Kidney tubule cell (primary cell): ENCODE results near the gene SLC25A25.

Source experiments
- DNase-seq: peaks from one replicate; pipeline ENCODE4 v3.0.0-alpha.2; 2018; ENCODE audit warnings: low spot score

Gene SLC25A25

DNA sequence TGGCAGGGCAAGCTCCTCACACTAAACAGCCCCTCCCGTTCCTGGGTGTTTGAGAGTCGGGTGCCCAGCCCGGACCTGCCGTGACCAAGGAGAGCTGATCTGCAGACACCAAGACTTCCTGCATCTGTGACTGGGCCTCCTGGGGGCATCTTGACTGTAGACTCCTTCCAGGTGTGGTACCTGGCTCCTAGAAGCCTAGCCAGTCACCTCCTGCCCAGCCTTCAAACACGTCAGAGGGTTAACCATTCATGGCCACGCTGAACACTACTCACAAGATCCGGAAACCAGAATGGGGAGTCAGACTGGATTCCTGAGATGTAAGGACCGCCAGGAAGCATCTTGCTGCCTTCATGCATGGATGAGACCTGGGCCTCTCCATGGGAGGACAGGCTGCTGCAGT lies 77.5 kb downstream of the SLC25A25 start:
- DNase-seq, result peak; percentile 88

- DNase-seq, result no peak
Observed at GRCh38 chr9:128145951-128146351, 77.9 kb downstream of the SLC25A25 start.

DNA sequence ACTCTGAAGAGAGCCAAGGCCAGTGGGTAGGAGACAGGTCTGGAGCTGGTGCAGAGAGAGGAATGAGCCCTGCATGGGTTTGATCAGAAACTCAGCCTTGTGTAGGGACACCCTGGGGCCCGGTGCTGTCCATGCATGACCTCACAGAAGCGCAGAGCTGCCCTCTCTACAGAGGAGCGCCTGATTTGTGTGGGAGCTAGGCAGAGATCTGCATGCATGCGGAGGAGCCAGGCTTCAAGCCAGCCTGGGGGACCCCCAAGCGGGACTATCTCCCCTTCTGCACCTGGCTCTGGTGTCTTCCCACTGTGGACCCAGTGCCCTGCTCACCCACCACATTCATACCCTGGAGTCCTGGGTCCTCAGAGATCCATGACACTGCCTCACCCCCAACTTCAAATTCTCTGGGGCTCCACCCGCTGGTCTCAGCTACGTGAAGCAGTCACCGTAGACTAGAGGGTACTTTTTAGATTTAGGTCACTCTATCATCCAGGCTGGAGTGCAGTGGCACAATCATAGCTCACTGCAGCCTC lies 78.6 kb downstream of the SLC25A25 start:
- DNase-seq, result no peak

DNA sequence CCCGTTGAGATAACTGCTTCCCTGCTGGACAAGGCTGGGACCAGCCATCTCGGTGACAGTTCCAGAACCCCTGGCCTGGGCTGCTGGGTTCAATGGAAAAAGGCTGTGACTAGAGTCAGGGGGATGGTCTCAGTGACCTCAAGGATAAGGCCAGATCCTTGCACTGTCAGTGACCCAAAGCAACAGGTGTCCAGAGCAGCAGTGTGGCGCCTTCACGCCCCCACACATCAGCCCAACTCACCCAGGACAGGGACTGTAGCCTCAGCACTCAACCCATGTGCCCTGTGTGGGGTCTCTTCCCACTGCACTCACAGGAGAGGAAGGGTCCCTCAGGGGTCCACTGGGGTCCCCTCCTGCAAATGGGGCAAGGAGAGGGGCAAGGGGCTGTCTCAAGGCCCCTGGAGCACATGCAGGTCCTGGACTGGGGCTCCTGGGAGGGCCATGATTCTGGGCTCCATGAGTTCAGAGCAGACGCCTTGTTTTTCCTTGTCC lies 80.5 kb downstream of the SLC25A25 start:
- DNase-seq, result no peak

GRCh38 chr9:128149001-128149701 lies 81.1 kb downstream of the SLC25A25 start, which contains the start of gene LCN2:
TSS of gene LCN2 (plus strand) at chr9:128149453. CDS start at chr9:128149526, 73 bp downstream.
- peak; percentile 93 for DNase-seq

GRCh38 chr9:128149951-128150593 lies 82.0 kb downstream of the SLC25A25 start:
- no peak for DNase-seq

DNA sequence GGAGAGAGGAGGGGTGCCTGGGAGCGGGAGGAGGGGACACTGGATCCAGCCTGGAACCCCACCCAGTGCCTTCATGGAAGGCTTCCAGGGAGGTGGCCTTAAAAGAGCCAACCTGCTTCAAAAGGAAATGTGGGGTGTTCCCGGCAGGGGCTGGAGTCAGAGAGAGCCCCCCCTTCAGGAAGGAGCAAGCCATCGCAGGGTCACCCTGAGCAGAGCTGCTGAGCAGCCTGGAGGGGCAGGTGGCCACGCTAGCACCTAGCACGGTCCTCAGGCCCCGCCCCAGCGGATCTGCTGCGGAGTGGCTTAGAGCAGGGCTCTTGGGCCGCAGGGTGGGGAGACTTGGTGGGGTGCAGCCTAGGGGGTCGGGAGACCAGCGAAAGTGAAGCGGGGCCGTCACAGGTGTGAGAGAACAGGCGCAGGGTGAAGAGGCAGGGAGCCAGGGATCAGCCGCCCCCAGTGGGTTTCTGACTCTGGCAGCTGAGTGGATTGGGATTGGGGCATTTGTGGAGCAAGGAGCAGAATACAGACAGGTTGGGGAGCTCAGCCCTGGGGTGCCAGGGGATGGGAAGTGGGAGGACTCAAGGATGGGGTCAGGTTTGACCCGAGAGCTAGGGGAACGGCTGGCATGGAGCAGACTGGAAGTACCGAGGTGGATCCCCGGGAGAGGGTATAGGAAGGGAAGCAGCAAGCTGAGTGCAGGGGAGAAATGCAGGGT lies 82.7 kb downstream of the SLC25A25 start:
- DNase-seq, result no peak

DNA sequence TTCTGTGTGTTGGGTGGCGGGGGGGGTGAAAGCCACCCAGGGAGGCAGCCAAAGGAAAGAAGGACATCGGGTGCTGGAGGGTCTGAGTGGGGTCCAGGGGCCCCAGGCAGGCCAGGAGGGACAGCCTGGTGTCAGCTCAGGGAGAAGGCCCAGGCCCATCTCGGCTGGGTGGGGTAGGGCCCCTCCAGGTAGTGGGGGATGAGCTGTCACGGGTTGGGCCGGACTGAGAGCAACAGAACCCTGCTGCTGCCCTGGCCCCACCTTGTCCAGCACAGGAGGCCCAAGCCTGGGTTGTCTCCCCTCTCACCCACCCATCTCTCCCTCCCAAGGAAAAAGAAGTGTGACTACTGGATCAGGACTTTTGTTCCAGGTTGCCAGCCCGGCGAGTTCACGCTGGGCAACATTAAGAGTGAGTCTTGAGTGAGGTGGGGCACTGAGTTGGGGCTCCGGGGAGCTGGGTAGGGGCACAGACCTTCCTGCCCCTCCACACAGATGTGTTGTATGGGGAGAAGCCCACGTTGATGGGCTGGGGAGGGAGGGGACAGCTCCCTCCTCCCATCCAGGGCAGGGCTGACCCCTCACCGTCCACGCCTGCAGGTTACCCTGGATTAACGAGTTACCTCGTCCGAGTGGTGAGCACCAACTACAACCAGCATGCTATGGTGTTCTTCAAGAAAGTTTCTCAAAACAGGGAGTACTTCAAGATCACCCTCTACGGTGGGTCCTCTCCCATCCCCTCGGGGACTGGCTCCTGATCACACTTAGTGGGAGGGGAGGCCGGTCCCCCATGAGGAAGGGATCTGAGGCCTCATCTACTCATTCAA lies 83.5 kb downstream of the SLC25A25 start:
- DNase-seq, result no peak

DNA sequence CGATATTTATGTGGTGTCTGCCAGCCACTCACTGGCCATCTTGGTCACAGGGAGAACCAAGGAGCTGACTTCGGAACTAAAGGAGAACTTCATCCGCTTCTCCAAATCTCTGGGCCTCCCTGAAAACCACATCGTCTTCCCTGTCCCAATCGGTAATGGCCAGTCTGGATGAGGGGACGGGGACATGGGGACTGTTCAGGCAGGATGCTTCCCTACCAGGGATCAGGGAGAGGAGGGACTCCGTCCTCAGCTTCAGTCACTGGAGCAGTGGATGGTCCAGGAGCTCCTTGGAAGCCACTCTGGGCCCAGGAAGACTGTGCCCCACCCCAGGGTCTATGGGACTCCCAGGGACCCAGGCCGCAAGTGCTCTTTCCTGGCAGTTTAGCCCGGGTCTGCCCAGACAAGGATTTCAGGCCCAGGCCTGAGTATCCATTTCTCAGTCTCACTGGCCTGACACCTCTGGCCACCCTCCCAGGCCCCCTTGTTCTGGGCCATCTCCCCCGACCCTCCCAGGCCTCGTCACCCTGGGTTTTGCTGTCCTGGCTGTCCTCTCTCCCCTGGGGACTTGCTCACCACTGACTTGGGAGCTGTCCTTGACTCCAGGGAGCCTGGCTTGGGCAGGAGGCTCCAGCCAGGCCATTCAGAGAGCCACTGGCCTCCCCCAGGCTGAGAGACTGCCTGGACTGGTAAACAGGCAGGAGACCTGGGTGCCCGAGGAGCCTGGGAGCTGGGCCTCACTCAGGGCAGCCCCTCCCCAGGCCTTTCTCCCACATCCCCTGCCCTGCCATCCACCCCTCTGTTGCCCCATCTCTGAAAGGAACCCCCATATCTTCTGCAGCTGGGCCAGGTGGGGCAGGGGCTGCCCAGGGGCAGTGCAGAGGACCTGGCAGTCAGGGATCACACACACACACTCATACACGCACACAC lies 84.4 kb downstream of the SLC25A25 start:
- no peak for DNase-seq

GRCh38 chr9:128153060-128153946 lies 85.3 kb downstream of the SLC25A25 start:
- DNase-seq, result no peak

DNA sequence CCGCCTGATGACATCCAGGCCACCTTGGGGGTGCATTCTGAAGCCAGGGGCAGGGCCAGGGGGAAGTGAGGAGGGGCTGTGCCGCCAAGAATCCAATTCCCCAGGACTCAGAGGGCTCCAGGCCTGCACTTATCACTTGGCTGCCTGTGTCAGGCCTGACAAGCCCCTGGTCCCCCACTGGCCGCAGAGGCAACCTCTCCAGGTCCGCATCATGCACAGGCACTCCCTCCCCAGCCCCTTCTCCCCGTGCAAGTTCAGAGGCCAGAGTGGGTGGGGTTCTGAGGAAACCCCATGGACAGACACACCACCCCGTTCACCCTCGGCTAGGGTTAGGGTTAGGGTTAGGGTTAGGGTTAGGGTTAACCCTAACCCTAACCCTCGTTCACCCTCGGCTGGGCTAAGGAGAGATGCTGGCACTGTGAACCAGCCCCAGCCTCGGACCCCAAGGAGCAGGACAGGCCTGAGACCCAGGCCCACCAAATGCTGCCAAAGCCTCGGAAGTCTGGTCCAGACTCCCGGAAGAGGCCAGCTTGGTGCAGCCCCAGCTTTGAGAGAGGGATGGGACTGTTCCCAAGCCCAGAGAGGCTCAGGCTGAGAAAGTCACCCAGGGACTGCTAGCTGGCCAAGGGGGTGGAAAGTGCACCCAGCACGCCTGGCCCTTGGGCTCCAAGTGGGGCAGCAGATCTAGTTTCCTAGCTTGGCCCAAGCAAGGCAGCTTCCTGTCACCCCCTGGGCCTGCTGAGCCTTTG lies 86.1 kb downstream of the SLC25A25 start:
- DNase-seq, result no peak

DNA sequence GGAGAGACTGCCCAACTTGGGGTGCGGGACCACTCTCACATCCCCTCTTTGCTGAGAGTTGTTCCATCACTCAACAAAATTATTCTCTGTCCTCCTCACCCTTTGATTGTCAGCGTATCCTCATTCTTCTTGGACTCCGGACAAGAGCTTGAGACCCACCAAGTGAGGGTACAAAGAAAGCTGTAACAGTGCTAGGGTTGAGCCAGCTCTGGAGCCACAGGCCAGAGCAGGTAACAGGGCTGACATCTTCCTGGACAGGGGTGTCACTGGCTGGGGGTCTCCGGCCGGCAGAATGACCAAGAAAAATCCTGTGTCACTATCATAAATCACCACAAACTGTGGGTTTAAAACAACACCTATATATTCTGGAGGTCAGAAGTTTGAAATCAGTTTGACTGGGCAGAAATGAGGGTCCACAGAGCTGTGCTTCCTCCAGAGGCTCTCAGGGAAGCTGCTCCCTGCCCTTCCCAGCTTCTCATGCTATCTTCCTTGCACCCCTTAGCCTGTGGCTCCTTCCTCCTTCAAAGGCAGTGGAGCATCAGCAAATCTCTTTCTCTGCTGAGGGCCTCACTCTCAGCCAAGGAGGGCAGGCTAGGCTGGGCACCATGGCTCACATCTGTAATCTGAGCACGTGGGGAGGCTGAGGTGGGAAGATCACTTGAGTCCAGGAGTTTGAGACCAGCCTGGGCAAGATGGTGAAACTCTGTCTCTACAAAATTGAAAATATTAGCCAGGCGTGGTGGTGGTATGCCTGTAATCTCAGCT lies 87.9 kb downstream of the SLC25A25 start:
- no peak for DNase-seq
